Stimulated activated CD8-positive, alpha-beta memory T cell treated with anti-CD3 and anti-CD28 coated beads, Interleukin-15, amount 100 ng/mL, for 4 hours (primary cell): ENCODE measurements around the gene SNRNP35.
"Not testable (repeated sequence)": the region's sequence is repeated elsewhere in the genome, so short reads cannot be mapped to it uniquely, and the experiment has no call there.

ENCODE experiments used
- DNase-seq, 2 donors: peaks; one replicate each; pipeline ENCODE4 v3.0.0-alpha.2; 2020; ENCODE audit warnings: low read depth in 2 of 2

The SNRNP35 gene

GRCh38 chr12:123449249-123449733 lies 8.6 kb upstream of the SNRNP35 start:
- no peak for DNase-seq

- no peak for DNase-seq
Measured at GRCh38 chr12:123449856-123450255, 8.1 kb upstream of the SNRNP35 start.

- DNase-seq: no peak
Measured at GRCh38 chr12:123450636-123451035, 7.3 kb upstream of the SNRNP35 start.

GRCh38 chr12:123452276-123452550 lies 5.7 kb upstream of the SNRNP35 start:
- DNase-seq: not testable (repeated sequence)

- no peak for DNase-seq
Measured at GRCh38 chr12:123453165-123453564, 4.8 kb upstream of the SNRNP35 start.

- DNase-seq: not testable (repeated sequence)
Measured at GRCh38 chr12:123463174-123463573, 5.2 kb downstream of the SNRNP35 start.

GRCh38 chr12:123465084-123465483 lies 7.1 kb downstream of the SNRNP35 start:
- no peak for DNase-seq

GRCh38 chr12:123468786-123469185 lies 10.8 kb downstream of the SNRNP35 start:
- DNase-seq: no peak

- DNase-seq: no peak
Measured at GRCh38 chr12:123469978-123470377, 12.0 kb downstream of the SNRNP35 start.

GRCh38 chr12:123471374-123472068 lies 13.6 kb downstream of the SNRNP35 start:
- no peak for DNase-seq

GRCh38 chr12:123472438-123472849 lies 14.5 kb downstream of the SNRNP35 start:
- no peak for DNase-seq

GRCh38 chr12:123474485-123475245 lies 16.7 kb downstream of the SNRNP35 start:
- DNase-seq: no peak

- no peak for DNase-seq
Measured at GRCh38 chr12:123475246-123475703, 17.3 kb downstream of the SNRNP35 start.

- no peak for DNase-seq
Measured at GRCh38 chr12:123478069-123478468, 20.1 kb downstream of the SNRNP35 start.

GRCh38 chr12:123478762-123479161 lies 20.8 kb downstream of the SNRNP35 start:
- DNase-seq: no peak

- no peak for DNase-seq
Measured at GRCh38 chr12:123479442-123480180, 21.7 kb downstream of the SNRNP35 start.

GRCh38 chr12:123481251-123481650 lies 23.3 kb downstream of the SNRNP35 start:
- not testable (repeated sequence) for DNase-seq

GRCh38 chr12:123482876-123483275 lies 24.9 kb downstream of the SNRNP35 start:
- no peak for DNase-seq

GRCh38 chr12:123483602-123484248 lies 25.8 kb downstream of the SNRNP35 start:
- DNase-seq: no peak

- no peak for DNase-seq
Measured at GRCh38 chr12:123485756-123486155, 27.8 kb downstream of the SNRNP35 start.

GRCh38 chr12:123487428-123487827 lies 29.5 kb downstream of the SNRNP35 start:
- DNase-seq: no peak
